Measurements from ENCODE around the gene ZNF804A.

The ZNF804A gene

DNA sequence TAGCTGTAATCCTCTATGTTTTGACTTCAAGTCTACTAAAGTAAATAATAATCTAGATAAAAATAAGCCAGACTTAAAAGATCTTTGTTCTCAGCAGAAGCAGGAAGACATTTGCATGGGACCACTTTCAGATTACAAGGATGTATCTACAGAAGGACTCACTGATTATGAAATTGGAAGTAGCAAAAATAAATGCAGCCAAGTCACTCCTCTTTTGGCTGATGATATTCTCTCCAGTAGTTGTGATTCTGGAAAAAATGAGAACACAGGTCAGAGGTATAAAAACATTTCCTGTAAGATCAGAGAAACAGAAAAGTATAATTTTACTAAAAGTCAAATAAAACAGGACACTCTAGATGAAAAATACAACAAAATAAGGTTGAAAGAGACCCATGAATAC lies 338.4 kb downstream of the ZNF804A start:
- DNase-seq (ENCODE audit: low read depth in 2 of 2), result no peak

- DNase-seq (ENCODE audit: low read depth in 2 of 2), result no peak
These were observed 340.1 kb downstream of the ZNF804A start for GRCh38 chr2:184938221-184938985.

- no peak for DNase-seq (ENCODE audit: low read depth in 2 of 2)
These were observed 347.0 kb downstream of the ZNF804A start for GRCh38 chr2:184945326-184945725.

DNA sequence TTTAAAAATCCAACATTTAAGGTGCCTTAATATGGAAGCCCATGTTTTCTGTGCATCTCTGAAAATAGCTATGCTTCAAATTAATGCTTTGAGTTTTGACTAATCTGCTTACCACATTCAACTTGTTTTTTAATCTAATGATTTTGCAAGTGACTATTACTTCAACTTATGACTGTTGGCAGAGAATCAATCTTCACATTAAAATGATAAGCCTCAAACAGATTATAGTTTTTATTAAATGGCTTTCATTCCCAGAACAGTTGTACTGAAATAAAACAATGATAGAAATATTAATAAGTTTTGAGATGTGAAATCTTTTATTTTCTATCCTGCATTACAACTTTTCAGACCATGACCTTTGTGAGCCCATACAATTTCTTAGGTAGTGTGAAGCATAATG lies 347.5 kb downstream of the ZNF804A start:
- DNase-seq (ENCODE audit: low read depth in 2 of 2), result no peak

- DNase-seq (ENCODE audit: low read depth in 2 of 2), result no peak
These were observed 358.5 kb downstream of the ZNF804A start for GRCh38 chr2:184956856-184957255.

DNA sequence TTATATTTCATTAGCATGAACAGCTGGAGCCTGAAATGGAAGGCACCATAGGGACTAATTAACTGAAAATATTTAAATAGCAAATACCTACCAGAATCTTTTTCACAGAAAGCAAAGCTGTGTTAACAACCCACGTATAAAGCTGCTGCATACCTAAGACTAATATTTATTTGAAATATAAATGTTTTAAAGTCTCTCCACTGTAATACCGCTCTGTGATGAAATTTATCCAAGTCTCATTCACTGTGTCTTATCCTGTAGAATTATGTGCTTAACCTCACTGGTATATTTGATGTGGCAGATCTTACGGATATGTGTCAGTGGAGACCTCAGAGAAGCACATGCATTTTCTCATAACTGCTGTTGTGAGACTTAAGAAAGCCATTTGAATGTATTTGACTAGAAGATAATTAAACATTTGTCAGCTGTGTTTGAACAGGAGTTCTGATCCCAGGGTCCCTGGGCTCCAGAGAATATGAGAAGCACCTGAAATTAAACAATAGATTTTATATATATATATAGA lies 373.3 kb downstream of the ZNF804A start:
- no peak for DNase-seq (ENCODE audit: low read depth in 2 of 2)

All from fibroblast of skin of left quadriceps (primary cell).